Breast epithelium (tissue), 3 donors: ENCODE results near the gene SCARF2.

Source experiments
- POLR2A ChIP-seq: fragments of 450-650 bp; IDR thresholded peaks from one replicate; pipeline ENCODE4 v1.6.1; 2016; ENCODE audit warnings: antibody characterized with exemption, mild to moderate bottlenecking, moderate library complexity
- POLR2AphosphoS5 ChIP-seq, 3 donors: sonication (generic); formaldehyde crosslinking; IDR thresholded peaks; one replicate each; pipeline ENCODE4 v1.6.1; 2017; ENCODE audit warnings: antibody characterized with exemption in 3 of 3
- TF ChIP-seq, protein P1 (sequence below), 3 donors: fragments of 450-650 bp; IDR thresholded peaks; one replicate each; pipeline ENCODE4 v1.5.1; 2016 to 2017; ENCODE audit warnings: antibody characterized with exemption in 3 of 3, mild to moderate bottlenecking in 3 of 3, moderate library complexity in 3 of 3

DNA sequence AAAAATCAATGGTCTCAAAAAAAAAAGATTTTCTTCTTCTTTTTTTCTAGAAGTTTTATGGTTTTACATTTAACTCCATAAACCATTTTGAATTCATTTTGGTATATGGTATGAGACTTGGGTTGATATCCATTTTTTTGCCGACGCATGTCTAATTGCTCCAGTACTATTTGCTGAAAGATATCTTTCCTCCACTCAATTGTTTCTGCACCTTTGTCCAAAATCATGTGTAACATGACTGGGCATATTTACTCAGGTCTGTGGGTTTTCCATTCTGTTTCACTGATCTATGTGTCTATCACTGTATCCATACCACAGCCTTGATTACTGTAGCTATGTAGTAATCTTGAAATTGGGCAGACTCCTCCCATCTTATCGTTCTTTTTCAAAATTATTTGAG lies 15.6 kb upstream of the SCARF2 start:
- TF ChIP-seq, protein P1, sequence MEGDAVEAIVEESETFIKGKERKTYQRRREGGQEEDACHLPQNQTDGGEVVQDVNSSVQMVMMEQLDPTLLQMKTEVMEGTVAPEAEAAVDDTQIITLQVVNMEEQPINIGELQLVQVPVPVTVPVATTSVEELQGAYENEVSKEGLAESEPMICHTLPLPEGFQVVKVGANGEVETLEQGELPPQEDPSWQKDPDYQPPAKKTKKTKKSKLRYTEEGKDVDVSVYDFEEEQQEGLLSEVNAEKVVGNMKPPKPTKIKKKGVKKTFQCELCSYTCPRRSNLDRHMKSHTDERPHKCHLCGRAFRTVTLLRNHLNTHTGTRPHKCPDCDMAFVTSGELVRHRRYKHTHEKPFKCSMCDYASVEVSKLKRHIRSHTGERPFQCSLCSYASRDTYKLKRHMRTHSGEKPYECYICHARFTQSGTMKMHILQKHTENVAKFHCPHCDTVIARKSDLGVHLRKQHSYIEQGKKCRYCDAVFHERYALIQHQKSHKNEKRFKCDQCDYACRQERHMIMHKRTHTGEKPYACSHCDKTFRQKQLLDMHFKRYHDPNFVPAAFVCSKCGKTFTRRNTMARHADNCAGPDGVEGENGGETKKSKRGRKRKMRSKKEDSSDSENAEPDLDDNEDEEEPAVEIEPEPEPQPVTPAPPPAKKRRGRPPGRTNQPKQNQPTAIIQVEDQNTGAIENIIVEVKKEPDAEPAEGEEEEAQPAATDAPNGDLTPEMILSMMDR (IDR thresholded peaks at IDR 0.05) = no peak
- TF ChIP-seq POLR2AphosphoS5 (IDR thresholded peaks at IDR 0.05) (no peak), POLR2A (no peak)
